HG03469 (cell line): ENCODE results near the gene IRF2BP2.
"Not testable (repeated sequence)": the region's sequence is repeated elsewhere in the genome, so short reads cannot be mapped to it uniquely, and the experiment has no call there.

Experiments
- ATAC-seq: cut with Tn5 transposase; IDR thresholded peaks from one replicate; pipeline ENCODE4 v1.9.1; 2021; ENCODE audit warnings: mild to moderate bottlenecking, moderate library complexity, moderate number of reproducible peaks; ENCODE audit not compliant: unreplicated experiment

Gene IRF2BP2

GRCh38 chr1:234602334-234603220 is 7.4 kb downstream of the IRF2BP2 start:
- ATAC-seq = no peak

GRCh38 chr1:234601301-234602017 is 8.5 kb downstream of the IRF2BP2 start:
- no peak for ATAC-seq

- no peak for ATAC-seq
Observed at GRCh38 chr1:234600418-234601281, 9.3 kb downstream of the IRF2BP2 start.

- ATAC-seq = peak; percentile 38
Observed at GRCh38 chr1:234599617-234600417, 10.2 kb downstream of the IRF2BP2 start.

- ATAC-seq = no peak
Observed at GRCh38 chr1:234598974-234599616, 10.9 kb downstream of the IRF2BP2 start.

- ATAC-seq = no peak
Observed at GRCh38 chr1:234597894-234598293, 12.1 kb downstream of the IRF2BP2 start.

GRCh38 chr1:234595899-234596298 is 14.1 kb downstream of the IRF2BP2 start:
- ATAC-seq = no peak

GRCh38 chr1:234594575-234594974 is 15.4 kb downstream of the IRF2BP2 start:
- not testable (repeated sequence) for ATAC-seq

GRCh38 chr1:234593771-234594504 is 16.0 kb downstream of the IRF2BP2 start:
- no peak for ATAC-seq

GRCh38 chr1:234593109-234593508 is 16.9 kb downstream of the IRF2BP2 start:
- ATAC-seq = no peak

- no peak for ATAC-seq
Observed at GRCh38 chr1:234592240-234592639, 17.7 kb downstream of the IRF2BP2 start.

GRCh38 chr1:234591131-234591530 is 18.8 kb downstream of the IRF2BP2 start:
- no peak for ATAC-seq

- ATAC-seq = no peak
Observed at GRCh38 chr1:234589854-234590620, 19.9 kb downstream of the IRF2BP2 start.

- ATAC-seq = no peak
Observed at GRCh38 chr1:234589064-234589800, 20.7 kb downstream of the IRF2BP2 start.

GRCh38 chr1:234588386-234588785 is 21.6 kb downstream of the IRF2BP2 start:
- no peak for ATAC-seq

- ATAC-seq = no peak
Observed at GRCh38 chr1:234586892-234587485, 23.0 kb downstream of the IRF2BP2 start.

GRCh38 chr1:234586304-234586703 is 23.7 kb downstream of the IRF2BP2 start:
- no peak for ATAC-seq
